ENCODE measurements around the gene AQP12B.
A peak's percentile ranks its signal among the peaks of the same experiment; 100 is the strongest.

AQP12B gene

DNA sequence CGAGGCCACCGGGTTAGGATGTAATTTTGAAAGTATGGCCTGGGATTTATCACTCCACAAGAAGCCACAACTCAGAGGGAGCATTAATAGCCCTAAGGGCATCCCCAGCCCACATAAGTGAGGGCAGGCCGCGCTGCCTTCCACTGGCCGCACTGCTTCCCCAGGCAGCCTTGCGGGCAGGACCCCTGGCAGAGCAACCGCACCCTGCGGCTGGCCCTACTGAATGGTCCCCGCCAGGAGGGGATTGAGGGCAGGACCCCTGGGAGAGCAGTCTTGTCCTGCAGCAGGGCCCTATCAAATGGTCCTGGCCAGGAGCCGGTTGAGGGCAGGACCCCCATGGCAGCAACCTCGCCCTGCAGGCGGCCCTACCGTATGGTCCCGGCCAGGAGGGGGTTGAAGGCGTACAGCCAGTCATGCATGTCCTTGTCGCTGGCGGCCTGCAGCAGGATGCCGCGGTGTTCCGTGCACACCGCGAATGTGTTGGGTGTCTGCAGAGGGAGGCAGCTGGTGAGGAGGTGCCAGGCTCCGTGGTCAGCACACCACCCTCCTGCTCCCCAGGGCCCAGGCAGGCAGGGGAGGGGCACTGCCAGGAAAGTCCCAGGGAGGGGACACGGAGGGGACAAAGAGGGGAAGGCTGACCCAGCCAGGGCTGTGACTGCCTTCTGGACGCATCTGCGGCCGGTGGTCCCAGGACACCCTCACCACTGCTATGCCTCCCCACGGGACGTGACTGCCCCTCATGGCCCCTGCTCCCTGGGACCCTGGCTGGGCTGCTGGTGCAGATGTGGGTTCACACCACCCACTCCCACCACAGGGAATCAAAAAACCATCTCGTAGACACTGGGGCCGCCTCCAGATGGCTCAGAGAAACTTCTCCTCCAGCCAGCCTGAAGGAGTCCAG lies 35.2 kb upstream of the AQP12B start:
- no peak for DNase-seq

DNA sequence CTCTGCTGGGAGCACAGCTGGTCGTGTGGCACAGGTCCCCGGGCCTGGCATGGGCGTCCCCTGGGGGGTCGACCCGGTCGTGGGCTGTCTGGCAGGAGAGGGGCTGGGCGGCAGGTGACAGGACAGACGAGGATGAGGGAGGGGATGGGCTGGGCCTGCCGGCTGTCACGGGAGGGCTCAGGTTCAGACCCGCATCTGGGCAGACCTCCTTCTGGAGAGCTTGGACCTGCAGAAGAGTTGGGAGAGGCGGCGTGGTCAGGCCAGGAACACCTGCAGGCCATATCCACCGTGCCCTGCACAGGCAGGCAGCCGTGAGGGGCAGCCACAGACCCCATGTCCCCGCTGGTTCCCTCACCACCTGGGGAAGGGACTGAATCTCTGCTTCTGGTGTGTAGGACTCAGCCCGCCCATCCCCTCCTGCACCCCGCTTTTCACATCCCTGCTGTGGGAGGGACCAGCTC lies 34.5 kb upstream of the AQP12B start:
- no peak for DNase-seq

DNA sequence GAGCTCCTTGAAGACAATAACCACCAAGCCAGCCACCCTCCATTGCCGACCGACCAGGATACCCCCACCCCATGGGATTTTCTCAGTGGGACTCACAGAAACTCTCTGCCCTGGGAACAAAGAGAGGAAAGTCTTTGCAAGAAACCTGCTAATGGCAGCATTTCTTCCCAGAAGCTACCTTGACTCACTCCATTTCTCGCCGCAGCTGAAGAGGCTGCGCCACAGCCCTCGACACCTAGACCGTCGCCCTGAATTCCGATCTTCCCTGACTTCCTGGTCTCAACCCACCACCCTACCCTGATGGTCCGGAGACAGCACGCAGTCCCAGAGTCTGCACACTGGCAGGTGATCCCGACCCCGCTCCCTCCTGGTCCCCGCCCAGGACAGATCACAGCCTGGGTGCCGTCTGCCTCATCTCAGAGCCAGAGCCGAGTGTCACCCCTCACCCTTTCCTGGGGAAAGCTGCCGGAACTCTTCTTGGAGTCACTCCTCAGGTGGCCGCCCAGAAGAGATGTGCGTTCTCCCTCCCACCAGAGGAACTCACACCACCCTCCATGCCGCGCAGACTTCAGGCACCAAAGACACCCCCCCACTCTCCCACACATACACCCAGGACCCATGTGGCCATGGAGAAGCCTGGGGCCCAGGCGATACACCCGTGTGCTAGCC lies 33.6 kb upstream of the AQP12B start:
- DNase-seq, result no peak

DNA sequence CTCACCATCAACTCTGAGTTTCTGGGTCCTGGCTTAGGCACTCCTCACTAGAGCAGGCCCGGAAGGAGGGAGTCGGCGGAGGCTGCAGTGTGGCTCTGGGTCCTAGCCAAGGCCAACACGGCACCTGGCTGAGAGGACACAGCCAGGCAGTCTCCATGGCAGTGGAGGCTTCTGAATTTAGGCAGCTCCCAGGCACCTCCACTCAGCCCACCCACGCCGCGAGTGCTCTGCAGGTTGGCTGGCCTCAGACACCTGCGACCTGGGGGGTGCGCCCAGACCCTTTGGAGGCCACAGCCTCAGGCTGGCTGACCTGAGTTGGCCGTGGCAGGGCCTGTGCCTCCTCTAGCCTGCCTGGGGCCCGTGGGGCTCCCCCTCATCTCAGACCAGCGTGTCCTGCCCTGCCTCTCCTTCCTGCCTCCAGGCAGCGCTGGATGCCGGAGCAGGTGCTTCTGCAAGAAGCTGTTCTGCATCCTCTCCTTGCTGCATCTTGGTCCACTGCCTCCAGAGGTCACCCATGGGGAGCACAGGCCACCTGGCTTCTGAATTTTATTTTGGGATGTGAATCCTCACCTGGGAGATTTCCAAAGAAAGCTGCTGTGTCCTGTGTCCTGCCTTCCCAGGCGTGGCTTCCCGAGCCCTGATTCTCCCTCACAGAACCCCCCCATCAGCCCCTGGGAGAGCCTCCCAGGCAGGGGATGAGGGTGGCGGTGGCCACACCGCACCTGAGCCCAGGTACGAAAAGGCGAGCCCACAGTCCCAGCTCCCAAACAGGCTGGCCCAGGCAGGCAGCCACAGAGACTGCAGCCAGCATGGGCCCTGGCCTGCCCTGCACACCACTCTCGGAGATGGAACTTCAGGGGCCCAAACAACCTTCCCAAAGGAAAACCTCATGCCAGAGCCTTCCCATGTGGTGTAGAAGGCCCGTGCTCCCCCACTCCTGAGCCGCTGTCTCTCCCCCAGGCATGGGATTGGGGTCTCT lies 32.4 kb upstream of the AQP12B start:
- DNase-seq, result no peak

DNA sequence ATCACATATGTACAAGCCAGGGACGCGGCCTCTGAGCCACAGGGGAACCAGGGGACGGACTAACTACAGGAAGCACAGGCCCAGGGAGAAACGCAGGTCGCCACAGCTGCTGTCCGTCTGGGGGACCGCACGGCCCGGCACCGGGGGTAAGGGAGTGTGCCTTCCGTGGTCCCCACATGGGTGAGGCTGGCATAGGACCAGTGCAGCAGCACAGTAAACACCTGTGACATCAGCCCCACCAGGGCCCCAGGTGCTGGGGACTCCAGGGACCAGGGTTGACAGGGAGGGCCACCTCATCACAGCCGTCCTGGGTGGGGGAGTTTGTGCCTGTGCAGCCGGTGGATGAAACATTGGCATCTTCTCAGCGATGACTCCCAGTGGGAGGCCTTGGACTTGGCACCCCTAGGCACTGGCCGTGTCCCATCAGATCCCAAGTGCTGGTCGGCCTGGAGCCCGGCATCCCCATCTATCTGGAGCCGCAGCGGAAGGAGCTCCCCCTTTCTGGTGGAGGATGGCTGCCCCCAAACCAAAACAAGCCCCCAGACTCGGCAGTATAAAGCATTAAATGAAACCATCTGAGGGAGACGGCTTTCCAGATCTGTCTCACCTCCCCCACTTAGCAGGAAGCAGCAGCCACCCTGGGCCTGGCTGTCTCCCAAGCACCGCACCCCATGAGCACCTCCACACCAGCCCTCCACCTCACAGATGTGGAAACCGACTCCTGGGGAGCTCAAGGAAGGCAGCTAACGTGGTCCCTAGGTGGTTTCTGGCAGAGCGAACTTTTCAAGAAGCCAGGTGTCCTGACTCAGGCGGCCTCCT lies 31.5 kb upstream of the AQP12B start:
- DNase-seq, result no peak

DNA sequence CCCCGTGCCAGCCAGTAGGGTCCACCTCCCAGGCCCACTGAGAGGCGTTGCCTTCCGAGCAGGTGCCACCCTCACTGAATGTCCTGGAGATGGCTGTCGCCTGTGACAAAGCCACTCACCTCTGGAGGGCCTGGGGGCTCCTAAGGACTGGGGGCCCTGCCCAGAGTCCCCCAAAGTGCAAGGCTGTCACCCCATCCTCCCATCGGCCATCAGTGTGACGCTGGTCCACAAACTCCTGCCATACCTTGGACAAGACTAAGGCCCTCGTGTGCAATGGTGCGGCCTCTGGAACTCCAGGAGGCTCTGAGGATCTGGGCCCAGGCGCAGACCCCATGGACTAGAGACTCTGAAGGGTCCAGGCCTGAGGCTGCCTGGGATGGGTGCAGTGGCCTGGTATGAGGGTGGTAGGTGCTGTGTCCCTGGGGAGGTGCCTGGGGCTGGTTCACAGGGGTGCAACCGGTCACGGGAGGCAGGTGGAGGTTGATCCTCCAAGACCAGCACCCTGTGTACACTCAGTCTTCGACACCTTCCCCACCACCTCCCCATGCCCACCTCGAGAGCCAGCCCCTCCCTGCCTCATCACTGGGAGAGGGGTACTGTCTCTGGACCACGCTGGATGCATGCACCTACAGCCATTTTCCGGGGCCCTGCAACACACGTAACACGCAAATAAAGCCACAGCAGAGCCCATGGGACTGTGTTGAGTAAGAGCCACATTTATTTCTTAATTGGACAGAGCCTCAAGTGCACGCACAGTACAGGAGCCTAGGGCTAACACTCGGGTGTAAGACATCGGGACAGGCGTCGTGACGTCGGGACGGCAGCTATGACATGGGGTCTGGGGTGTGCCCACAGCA lies 30.6 kb upstream of the AQP12B start:
- no peak for DNase-seq

DNA sequence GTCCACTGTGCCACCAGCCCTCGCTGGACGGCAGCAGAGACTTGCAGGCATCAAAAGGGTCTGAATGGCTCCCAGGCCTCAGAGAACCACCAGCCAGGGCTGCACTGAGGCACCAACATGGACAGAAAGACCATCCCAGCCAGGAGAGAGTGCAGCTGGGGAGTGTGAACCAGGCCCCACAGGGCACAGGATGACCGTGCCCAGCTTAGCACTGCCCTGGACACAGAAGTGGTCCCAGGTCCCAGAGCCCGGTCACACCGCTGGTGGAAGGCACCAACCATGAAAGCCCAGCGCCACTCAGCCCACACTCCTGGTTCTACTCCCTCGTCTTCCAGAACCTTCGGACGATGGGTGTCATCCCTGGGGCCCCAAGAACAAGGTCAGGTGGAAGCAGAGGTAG lies 29.4 kb upstream of the AQP12B start:
- no peak for DNase-seq

DNA sequence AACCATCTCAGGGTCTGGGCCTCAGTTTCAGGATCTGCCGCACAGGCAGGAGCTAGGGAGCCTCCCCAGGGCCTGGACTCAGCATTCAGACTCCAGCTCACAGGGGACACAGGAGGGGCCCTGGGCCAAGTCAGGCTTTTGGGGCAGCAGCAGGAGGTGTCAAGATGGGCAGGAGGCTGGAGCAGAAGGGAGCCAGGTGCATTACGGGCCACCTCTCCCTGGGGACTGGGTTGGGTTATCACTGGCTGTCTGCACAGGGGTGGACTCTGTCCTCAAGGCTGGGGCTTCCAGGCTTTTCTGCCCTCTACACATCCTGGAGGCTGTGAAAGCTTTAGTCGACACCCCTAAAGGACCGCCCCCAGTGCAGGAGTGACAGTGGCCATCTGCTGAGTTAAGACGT lies 29.0 kb upstream of the AQP12B start:
- no peak for DNase-seq

DNA sequence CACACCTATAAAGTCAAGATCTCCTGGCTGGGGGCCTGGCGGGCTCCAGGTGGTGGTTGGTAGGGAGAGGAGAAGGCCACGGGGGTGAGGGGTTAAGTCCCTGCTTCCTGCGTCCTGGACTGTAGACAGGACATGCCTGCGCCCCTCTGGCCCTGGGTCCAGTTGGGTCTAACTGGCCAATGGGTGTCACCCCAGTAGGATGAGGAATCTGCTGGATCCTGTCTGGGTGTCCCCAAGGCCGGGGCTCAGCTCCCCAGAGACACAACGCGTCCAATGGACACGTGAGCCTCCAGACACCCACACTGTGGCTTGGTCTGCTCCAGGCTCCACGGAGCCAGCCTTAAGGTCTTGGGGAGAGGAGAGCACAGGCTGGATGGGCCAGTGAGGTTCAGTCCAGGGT lies 28.6 kb upstream of the AQP12B start:
- DNase-seq, result no peak

DNA sequence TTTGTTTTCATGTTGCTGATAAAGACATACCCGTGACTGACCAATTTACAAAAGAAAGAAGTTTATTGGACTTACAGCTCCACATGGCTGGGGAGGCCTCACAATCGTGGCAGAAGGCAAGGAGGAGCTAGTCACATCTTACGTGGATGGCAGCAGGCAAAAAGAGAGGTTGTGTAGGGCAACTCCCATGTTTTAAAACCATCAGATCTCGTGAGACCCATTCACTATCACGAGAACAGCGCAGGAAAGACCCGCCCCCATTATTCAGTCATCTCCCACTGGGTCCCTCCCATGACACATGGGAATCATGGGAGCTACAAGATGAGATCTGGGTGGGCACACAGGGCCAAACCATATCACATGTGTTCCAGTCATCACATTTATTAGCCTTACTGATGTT lies 25.8 kb upstream of the AQP12B start:
- DNase-seq, result no peak

DNA sequence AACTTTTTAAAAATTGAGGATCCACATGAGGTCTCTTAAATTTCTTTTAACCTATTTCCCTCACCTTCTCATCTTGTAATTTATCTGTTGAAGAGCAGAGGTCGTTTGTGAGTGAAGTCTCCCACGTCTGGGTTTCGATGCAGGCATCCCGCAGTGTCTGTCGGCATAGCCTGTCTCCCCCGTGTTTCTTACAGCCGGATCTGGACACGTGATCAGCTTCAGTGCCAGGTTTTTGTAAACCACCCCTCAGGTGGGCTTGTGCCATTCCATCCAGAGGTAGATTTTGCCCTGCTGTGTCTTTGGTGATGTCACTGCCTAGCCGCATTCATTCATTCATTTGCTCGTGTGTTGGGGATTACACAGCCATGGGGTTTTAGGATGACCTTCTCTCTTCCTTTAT lies 25.1 kb upstream of the AQP12B start:
- DNase-seq, result no peak

DNA sequence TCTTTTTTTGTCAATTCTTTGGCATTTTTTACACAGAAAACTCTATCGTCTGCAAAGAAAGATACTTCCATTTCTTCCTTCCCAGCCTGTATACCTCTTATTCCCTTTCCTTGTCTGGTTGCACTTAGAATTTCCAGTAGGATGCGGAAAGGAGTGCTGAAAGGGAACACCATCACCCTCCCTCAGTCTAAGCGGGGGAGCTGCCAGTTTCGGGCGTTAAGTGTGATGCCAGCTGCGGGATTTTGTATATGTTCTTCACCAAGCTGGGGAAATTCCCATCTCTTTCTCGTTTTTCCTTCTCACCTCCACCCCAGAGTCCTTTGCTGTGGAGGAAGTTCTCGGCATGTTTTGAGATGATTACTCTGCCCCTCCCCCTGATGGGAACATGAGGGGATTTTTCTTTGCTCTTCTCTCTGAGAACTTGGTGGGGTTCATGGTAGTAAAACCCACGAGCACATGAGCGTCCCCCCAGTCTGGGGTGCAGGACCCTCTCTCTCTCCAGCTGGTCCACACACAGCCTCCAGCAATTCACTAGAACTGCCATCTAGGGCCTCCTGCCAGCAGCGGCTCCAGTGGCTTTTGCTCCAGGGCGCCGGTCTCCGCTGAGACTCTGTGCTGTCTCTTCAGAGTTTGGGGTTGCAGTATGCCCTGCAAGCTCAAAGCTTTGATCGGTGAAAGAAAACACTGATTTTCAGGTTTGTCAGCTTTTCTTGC lies 24.5 kb upstream of the AQP12B start:
- no peak for DNase-seq

DNA sequence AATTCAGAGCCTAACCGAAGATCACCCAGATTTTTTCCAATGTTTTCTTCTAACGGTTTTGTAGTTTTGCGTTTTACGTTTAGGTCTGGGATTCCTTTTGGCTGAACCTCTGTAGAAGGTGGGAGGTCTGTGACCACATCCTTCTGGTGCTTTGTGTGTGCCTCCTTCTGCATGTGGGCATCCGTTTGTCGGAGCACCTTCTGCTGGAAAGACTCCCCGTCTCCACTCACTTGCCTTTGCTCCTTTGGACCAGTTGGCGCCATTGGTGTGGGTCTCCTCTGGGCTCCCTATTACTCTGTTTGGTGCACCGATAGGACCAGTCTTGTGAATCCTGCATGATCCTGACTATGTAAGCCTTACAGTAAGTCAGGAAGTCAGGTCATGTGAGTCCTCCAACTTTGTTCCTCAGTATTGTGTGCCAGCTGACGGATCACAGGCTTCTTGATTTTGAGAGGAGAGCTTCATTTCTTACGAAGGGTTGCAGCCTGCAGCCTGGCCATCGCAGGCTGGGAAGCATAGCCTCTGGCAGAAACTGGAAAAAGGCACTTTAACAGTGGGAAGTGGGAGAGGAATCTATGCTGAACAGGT lies 22.6 kb upstream of the AQP12B start:
- peak; percentile 25 to 31 for DNase-seq

DNA sequence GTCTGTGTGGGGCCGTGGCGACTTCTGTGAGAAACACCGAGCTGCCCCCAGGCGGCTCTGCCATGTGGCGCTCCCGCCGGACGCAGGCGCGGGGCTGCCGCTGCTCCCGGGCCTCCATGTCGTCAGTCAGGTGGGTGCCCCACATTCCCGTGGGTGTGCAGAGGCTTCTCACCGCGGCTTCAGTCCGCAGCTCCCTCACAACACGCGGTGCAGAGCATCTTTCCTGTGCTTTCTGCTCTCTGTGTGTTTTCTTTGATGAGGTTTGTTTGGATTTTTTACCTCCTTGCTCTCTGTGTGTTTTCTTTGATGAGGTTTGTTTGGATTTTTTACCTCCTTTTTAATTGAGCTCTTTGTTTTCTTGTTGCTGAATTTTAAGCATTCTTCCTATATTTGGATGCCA lies 22.0 kb upstream of the AQP12B start:
- peak; percentile 44 to 54 for DNase-seq

DNA sequence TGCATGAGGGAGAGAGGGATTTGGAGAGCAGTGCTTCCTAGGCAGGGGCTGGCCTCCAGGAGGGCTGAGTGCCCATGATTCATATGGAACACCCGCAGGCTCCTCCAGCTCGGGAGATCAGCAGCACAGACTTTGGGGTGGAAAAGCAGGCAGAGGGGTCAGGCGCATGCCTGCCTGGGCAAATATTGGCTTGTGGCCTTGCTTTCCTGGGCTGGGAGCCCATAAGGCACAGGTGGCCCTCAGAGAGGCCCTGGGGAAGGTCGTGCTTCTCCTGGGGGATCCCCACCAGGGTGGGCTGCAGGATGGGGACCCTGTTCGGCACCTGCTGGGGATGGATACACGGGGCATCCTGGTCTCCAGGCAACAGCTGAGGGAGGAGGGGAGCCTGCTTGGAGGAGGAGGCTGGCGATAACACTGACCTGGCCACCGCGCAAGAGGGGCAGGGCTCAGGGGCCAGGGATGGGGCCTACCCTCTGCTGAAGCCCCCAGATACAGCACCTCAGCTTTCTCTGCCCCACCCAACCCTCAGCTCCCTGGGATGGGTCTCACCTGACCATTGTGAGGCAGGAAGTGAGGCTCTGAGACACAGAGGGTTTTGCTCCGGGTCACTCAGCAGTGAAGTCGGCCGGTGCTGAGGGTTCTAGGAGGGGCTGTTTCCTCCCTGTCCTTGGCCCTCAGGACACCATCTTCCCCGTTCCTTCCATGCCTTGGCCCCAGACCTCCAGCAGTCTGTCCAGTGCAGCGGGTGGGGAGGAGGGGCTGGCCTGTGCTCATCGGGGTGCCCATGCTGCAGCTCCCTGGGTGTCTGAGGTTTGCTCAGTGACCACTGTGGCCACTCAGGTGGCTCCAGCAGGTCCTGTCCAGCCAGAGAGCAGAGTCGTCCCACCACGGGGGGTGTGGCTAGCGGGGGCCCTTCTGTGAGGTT lies 21.0 kb upstream of the AQP12B start:
- DNase-seq, result no peak

DNA sequence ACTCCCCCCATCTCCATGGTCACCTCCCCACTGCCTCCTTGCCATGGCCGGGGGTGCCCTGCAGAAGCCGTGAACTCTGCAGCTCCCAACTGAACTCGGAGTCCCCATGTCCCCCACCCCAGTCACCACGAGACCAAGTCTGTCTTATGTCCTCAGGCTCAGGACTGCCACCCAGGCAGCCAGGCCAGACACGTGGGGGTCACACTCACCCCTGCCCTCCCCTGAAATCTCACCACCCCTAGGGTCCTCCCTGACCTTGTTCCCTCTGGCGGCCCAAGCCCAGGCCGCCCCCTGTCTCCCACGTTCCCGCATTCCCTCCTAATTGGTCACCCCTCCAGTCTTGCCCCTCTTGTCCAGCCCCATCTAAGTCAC lies 19.9 kb upstream of the AQP12B start:
- DNase-seq, result no peak

DNA sequence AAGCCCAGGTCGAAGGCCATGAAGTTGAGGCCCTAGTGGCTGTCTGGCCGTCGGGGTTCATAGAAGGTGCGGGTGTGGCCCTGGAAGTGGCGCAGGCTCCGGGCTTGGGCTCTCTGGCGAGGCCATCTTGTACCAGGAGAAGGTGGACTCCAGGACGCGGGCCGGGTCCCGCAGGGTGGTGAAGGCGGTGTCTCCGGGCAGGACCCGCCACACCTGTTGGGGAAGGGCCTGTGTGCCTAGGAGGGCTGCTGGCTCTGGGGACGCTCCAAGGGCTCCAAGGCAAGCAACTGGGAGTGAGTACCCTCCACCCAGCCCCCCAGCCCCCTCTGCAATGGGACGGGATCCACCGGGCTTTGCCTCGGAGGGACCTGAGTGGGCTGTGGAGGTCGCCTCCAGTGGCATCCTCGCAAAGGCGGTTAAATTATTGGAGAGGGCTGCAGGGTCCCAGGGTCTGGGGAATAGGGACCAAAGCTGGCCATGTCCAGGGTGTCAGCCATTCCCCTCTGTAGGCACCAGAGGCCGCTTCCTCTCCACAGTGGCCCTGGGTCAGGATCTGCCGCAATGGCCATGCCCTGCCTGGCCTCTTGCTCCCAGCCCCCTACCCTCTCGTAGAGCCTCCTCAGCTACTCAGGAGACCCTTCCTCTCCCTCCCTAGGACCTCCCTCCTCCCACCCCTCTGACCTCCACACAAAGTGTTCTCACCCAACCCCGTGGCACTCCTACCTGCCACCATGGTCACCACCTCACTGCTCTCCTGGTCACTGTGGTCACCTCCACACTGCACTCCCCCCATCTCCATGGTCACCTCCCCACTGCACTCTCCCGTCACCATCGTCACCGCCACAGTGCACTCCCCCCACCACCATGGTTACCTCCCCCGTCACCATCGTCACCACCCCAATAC lies 19.3 kb upstream of the AQP12B start:
- no peak for DNase-seq
